ENCODE measurements around the gene CCDC60.
"Not testable (repeated sequence)": the region's sequence is repeated elsewhere in the genome, so short reads cannot be mapped to it uniquely, and the experiment has no call there.

Gene CCDC60

DNA sequence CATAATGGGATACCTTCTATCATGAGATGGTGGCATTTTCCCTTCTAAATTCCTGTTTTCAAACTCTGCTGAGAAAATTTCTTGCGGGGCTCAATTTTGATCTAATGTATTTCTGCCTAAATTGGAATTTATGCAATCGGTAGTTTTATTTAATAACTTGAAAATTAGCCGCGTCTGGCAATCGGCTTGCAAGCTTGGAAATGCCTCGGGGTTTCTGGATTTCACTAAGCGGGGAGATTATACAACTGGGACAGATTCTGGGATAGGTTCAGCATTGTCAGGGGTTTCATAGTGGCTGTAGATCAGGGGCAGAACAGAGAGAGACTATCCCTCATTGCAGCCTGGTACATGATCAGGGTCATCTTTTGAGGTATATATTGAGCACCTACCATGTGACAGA, 8.6 kb downstream of the CCDC60 start:
- in situ Hi-C loops (cut with HindIII; ENCODE audit: low sequenced_read_pairs) = no loop called here
- no peak for DNase-seq (ENCODE audit: low read depth, low spot score)
- H3K4me3 ChIP-seq (ENCODE audit: low read depth, low read length) = no peak overlapping the region
- TF ChIP-seq, protein P1, sequence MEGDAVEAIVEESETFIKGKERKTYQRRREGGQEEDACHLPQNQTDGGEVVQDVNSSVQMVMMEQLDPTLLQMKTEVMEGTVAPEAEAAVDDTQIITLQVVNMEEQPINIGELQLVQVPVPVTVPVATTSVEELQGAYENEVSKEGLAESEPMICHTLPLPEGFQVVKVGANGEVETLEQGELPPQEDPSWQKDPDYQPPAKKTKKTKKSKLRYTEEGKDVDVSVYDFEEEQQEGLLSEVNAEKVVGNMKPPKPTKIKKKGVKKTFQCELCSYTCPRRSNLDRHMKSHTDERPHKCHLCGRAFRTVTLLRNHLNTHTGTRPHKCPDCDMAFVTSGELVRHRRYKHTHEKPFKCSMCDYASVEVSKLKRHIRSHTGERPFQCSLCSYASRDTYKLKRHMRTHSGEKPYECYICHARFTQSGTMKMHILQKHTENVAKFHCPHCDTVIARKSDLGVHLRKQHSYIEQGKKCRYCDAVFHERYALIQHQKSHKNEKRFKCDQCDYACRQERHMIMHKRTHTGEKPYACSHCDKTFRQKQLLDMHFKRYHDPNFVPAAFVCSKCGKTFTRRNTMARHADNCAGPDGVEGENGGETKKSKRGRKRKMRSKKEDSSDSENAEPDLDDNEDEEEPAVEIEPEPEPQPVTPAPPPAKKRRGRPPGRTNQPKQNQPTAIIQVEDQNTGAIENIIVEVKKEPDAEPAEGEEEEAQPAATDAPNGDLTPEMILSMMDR (IDR thresholded peaks at IDR 0.05; ENCODE audit: low read depth, low read length) = no peak

- no peak for DNase-seq (ENCODE audit: low read depth, low spot score)
- TF ChIP-seq, protein P1 (IDR thresholded peaks at IDR 0.05; ENCODE audit: low read depth, low read length) = no peak
- in situ Hi-C loops (cut with HindIII; ENCODE audit: low sequenced_read_pairs) = no loop called here
- H3K4me3 ChIP-seq (ENCODE audit: low read depth, low read length) = no peak overlapping the region
Measured at GRCh38 chr12:119354172-119354571, 19.6 kb downstream of the CCDC60 start.

GRCh38 chr12:119360366-119360765, 25.8 kb downstream of the CCDC60 start:
- in situ Hi-C loops (cut with HindIII; ENCODE audit: low sequenced_read_pairs); H3K4me3 ChIP-seq (ENCODE audit: low read depth, low read length); DNase-seq (ENCODE audit: low read depth, low spot score): not testable (repeated sequence)

DNA sequence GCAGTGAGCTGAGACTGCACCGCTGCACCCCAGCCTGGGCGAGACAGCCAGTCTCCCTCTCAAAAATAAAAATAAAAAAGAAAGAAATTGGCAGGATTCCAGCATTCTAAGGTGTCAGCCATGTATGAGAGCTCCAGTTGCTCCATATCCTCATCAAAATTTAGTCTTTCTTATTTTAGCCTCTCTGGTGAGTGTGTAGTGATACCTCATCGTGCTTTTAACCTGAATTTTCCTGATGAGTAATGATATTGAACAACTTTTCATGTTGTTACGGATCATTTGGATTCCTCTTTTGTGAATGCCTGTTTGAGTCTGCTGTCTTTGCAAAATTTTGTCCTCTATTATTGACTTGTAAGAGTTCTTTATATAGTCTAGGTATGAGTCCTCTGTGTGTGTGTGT, 28.5 kb downstream of the CCDC60 start:
- DNase-seq (ENCODE audit: low read depth, low spot score) = no peak
- TF ChIP-seq, protein P1 (IDR thresholded peaks at IDR 0.05; ENCODE audit: low read depth, low read length) = no peak
- in situ Hi-C loops (cut with HindIII; ENCODE audit: low sequenced_read_pairs) = no loop called here
- H3K4me3 ChIP-seq (ENCODE audit: low read depth, low read length) = no peak overlapping the region

DNA sequence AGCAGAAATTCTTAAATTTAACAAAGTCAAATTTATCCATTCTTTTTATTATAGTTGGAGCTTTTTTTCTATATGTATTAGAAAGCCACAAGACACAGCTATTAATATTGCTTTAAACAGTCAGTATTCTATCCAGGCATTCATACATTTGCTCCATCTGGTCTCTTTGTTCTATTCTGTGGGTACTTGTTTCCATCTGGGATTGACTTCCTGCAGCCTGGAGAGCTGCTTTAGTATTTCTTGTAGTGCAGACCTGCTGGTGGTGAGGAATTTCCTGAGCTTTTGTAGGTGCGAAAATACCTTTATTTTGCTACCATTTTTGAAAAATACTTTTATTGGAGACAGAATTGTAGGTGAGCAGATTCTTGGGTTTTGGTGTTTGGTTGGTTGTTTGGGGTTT, 29.0 kb downstream of the CCDC60 start:
- no peak overlapping the region for H3K4me3 ChIP-seq (ENCODE audit: low read depth, low read length)
- DNase-seq (ENCODE audit: low read depth, low spot score) = no peak
- TF ChIP-seq, protein P1 (IDR thresholded peaks at IDR 0.05; ENCODE audit: low read depth, low read length) = no peak
- in situ Hi-C loops (cut with HindIII; ENCODE audit: low sequenced_read_pairs) = no loop called here

GRCh38 chr12:119365451-119365850, 30.9 kb downstream of the CCDC60 start:
- DNase-seq (ENCODE audit: low read depth, low spot score) = no peak
- TF ChIP-seq, protein P1 (IDR thresholded peaks at IDR 0.05; ENCODE audit: low read depth, low read length) = no peak
- no peak overlapping the region for H3K4me3 ChIP-seq (ENCODE audit: low read depth, low read length)
- in situ Hi-C loops (cut with HindIII; ENCODE audit: low sequenced_read_pairs) = no loop called here

GRCh38 chr12:119366007-119366406, 31.5 kb downstream of the CCDC60 start:
- H3K4me3 ChIP-seq (ENCODE audit: low read depth, low read length) = no peak overlapping the region
- DNase-seq (ENCODE audit: low read depth, low spot score) = no peak
- in situ Hi-C loops (cut with HindIII; ENCODE audit: low sequenced_read_pairs) = no loop called here
- TF ChIP-seq, protein P1 (IDR thresholded peaks at IDR 0.05; ENCODE audit: low read depth, low read length) = no peak

All from astrocyte of the spinal cord (primary cell).